GM08714 (cell line): ENCODE results near the gene KLK14.

Source experiments
- H3K4me3 ChIP-seq: fragments of 200-500 bp; sonication (Bioruptor generic); 2 replicates; pipeline ENCODE4 v1.5.1; 2014; ENCODE audit warnings: mild to moderate bottlenecking, low read length, inconsistent platforms
- ZNF274 ChIP-seq: IDR thresholded peaks from 2 replicates; pipeline ENCODE4 v1.6.1; 2012; ENCODE audit warnings: mild to moderate bottlenecking, low read depth, low read length

The KLK14 gene

DNA sequence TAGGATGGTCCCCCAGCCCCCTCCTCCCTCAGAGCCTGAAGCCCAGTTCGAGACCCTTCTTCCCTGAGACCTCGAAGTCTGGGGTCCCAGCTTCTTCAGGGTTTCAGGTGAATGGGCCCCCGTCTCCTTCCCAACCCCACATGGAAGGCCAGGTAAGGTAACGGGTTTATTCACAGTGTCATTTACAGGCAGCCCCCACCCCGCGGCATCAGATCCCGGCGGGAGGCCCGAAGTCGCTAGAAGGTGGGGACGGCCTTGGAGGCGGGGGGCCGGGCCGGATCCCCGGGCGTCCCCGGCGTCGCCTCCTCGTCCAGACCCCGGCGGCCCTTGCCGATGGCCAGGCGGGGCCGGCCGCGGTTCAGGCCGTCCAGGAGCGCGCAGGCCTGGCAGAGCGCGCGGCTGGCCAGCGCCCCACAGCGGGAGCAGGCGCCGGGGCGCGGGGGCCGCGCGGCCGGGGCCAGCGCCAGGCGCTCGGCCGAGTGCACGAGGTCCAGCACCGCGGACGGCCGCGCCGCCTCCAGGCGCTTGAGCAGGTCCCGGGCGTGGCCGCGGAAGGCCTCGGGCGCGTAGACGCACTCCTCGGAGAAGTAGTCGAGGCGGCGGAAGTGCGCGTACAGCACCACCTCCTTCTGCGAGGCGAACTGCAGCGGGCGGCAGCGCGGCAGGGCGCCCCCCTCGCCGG lies 15.8 kb upstream of the KLK14 start:
- TF ChIP-seq ZNF274: no peak
- no peak overlapping the region for H3K4me3 ChIP-seq

DNA sequence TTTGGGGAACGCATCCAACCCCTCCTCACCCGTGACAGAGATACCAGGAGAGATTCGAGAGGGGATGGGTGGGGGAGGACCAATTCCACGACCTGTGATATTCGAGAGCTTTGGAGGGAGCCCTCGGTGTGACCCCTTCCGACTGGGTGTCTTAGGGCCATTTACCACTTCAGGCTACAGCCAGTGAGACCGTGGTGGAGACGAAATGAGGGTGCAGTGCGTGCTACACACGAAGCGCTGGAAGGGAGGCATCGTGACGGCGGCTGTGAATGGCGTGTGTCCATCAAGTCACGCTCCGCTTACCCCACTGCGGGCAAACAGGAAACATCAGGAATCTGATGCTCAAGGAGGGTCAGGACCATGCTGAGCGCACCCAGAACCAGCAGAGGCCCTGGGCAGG lies 15.1 kb upstream of the KLK14 start:
- TF ChIP-seq ZNF274: no peak
- H3K4me3 ChIP-seq: no peak overlapping the region

DNA sequence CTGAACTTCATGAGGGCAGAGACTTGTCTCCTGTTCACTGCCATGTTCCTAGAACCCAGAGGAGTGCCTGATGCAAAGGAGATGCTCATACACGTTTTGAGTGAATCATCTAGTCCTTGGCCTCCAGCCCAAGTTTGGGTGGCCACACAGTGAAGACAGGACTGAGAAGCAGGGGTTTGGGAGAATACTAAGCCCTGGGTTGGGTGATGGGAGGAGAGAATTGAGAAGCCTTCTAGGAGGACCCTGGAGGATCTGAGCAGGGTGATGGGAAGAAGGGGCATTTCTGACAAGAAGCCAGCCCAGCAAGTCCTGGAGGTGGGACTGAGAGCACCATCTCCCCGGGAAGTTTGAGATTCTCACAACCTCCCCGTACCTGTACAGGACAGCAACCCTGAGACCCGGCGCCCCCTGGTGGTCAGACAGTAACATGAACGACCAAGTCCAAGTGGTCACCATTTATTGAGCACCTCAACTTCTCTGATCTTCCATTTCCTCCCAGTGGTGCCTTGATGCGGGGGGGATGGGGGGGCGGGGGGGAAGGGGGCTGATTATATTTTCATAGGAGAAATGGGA lies 14.6 kb upstream of the KLK14 start:
- no peak for TF ChIP-seq ZNF274
- H3K4me3 ChIP-seq: no peak overlapping the region

DNA sequence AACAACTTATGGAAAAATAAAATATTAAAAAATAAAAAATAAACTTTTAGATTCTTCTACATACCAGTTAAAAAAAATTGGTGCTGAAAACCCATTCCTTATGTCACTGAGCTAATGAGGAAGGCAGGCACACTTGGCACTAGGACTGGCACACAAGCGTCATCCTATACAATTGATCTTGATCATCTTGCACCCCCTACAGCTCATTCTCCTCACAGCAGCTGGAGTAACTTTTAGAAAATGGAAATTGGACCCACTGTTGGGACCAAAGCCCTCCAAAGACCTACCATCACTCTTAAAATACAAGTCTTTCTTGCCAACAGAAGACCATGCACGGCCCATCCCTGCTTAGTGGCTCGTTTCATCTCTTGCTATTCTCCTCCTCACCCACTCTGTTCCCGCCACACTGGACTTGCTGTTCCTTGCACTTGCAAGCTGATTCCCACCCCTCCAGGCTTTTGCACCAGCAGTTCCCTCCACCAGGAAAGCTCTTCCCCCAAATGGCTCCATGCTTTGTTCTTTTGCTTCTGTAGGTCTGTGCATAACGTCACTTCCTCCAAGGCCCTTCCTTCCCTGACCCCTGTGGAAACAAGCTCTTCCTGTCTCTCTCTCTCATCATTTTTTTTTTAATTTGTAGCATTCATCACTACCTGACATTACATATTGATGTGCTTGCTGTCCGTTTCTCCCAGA lies 13.9 kb upstream of the KLK14 start:
- no peak overlapping the region for H3K4me3 ChIP-seq
- TF ChIP-seq ZNF274: no peak

DNA sequence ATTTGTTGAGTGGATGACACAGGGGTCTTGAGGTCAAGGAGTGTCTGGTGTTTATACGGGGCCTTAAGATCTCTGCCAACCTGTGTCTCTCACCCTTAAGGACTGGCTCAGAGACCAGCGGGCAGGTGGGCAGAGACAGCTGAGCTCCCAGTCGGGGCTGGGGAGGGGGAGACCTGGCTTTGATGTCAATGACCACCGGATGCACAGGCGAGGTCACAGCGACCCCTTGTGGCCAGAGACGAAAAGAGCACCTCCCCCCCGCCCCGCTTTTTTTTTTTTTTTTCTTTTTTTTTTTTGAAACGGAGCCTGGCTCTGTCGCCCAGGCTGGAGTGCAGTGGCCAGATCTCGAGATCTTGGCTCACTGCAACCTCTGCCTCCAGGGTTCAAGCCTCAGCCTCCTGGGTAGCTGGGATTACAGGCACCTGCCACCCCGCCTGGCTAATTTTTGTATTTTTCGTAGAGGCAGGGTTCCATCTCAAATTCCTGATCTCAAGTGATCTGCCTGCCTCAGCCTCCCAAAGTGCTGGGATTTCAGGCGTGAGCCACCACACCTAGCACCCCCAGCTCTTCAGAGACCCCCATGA lies 12.1 kb upstream of the KLK14 start:
- H3K4me3 ChIP-seq: no peak overlapping the region
- TF ChIP-seq ZNF274: no peak

DNA sequence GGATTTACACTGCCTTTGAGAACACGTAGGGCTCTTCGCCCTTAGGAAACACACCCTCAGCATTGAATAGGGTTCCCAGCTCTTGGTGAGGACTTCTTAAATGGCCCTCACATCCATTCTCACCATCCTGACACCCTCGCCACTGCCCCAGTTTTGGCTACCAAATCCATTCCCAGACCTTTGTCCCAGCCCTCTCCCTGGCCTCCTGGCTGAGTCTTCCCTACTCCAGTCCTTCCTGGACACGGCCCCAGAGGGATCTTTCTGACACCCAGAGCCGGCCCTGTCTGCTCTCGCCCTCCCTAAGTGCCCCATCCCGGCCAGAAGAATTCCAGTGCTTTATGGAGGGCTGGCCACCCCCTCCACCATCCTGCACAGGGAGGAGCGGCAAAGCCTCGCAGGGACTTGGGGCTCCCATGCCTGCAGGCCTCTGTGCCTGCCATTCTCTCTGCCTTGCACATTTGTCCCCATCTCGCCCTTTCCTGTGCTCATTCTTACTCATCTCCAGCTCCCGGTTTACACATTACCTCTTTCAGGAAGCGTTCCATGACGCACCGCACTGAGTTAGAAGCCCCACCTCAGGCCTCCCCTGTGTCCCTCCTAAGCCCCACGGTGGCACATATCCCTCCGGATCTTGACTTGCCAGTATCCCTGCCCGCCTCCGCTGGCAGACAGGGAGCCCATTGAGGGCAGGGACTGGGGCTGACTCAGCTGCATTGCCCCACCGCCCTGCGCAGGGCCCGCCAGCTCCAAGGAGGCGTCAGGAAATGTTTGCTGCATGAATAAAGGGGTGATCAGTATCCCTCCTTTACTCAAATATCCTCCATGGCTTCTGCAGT lies 11.0 kb upstream of the KLK14 start:
- H3K4me3 ChIP-seq: no peak overlapping the region
- TF ChIP-seq ZNF274: no peak

DNA sequence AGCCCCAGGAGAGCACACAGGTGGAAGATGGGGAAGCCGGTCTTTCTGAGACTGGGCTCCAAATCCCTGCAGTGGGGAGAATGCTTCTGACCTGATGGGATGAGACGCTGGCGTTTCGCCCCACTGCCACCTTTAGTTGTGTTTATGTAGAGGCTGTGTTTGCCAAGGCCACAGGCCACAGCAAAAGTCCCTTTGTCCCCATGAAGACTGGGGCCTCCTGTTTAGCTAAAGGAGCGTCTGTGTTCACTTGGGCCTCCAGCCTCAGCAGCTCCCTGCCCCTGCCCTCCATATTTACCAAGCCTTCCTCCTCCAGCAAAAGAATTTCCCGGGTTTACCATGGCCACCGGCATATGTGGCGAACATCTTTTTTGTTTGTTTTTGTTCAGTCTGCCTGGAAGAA lies 10.4 kb upstream of the KLK14 start:
- H3K4me3 ChIP-seq: no peak overlapping the region
- TF ChIP-seq ZNF274: no peak

DNA sequence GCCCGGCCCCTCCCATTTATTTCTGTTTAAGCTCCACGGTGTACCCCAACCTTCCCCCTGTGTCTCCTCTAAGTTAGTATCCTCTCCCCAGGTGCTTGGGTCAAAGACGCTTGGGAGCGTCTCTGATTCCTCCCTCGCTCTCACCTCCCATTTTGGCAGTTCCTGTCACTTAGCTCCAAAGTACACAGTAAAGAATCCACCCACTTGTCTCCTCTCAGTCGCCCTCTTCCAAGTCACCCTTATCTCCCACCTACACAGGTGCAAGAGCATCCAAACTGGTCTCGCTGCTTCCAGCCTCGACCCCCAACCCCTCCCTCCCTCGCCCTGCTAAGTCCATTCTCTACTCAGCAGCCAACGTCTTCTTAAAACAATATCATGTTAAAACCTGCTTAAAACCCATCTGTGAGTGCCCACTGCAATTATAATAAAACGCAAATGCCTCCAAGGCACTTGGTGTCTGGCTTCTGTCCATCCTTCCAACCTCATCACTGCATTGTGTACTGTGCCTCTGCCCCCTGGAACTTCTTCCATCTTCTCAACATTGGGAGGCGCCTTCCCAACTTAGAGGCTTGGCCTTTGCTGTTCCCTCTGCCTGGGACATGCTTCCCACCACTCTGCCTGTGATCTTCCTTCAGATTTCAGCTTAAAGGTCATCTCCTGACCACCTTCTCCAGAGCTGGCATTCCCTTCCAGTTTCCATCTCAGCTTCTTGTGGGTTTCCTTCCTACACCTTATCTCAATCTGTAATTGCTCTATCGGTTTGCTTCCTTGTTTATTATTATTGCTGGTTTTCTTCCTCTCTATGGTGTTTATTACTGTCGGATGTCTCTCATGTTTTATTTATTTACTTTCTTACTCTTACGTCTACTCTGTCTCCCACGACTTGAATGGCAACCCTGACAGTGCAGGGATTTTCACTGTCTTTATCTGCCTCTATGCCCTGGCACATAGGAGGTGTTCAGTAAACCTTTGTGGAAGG lies 9.5 kb upstream of the KLK14 start:
- H3K4me3 ChIP-seq: no peak overlapping the region
- no peak for TF ChIP-seq ZNF274

DNA sequence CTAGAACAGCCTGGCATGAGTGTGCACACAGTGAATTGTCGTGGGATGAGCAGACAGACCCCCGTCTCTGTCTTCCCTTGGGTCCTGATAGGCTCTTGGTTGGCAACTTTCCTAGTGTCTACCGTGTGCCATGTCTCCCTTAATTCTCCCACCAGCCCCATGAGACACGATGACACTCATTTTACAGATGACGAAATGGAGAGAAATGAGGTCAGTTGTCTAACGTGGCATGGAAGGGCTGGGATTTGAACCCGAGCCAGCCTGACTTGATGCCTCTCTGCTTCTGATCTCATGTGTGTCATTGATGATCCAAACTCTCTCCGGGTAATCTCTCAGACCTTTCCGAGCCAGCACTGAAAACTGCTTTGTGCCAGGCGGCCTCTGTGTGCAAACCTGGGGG lies 8.4 kb upstream of the KLK14 start:
- TF ChIP-seq ZNF274: no peak
- no peak overlapping the region for H3K4me3 ChIP-seq

DNA sequence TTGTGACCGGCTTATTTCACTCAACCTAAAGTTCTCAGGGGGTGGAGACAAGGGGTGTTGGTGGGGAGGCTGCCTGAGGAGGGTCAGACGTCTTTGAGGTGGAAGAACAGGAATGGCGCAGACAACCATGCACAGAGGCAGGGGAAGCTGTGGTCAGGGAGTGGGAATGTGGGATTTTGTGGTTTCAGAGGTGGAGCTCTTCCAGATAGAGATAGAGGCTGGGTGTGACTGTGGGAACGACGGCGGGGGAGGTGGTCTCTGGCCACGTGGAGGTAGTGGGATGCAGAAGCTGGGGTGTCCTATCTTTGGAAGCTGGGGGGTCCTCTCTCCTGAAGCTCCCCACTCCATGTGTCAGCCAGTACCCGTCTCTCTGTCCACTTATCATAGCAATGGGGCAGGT lies 7.8 kb upstream of the KLK14 start:
- TF ChIP-seq ZNF274: no peak

DNA sequence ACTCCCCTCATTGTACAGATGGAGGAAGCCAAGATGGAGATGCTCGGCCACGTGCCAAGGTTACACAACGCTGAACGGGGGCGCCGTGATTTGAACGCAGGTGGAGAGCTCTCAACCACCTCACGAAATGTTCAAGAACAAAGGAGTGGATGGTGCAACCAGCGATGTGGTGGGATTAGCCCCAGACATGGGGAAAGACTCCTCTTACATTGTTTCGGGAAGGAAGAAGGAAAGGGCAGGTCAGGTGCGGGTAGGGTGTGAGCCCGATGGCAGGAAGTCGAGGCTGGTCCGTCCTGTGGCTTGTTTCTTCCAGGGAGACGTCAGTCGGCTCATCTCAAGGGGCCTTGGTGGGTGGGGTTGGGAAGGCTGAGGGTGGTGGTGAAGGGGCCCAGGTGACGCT lies 7.1 kb upstream of the KLK14 start:
- no peak for TF ChIP-seq ZNF274
- H3K4me3 ChIP-seq: no peak overlapping the region

More for the DNA sequence above, 7.8 kb upstream of the KLK14 start:
- H3K4me3 ChIP-seq: no peak overlapping the region

DNA sequence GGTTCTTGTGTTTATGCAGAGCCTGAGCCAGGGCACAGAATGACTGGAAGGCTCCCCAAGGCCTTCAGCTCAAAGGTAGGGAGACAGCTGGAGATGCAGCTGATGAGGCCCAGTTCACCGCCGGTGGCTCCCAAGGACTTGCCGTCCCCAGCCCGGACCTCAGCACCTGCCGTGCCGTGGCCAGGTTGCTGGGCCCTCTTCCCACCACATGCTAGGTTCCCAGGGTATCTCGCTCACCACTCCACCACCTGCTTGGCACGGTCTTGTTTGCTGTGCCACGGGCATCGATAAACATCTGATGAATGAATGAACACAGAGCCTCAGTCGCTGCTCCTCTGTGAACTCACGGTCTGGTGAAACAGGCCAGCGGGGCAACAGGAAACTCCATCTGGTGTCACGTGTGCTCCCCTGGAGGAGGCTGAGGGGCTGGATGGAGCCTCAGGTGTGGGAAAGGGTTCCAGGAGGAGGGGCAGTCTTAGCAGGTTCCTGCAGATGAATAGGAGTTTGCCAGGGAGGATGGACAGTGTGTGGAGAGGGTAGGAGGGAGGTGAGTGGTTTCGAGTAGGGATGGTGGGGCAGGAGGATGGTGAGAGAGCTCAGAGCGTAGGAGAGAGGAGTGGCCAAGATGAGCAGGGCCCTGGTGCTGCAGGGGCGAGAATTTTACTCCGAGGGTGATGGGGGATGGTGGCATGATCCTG lies 3.6 kb upstream of the KLK14 start:
- no peak overlapping the region for H3K4me3 ChIP-seq
- TF ChIP-seq ZNF274: no peak

DNA sequence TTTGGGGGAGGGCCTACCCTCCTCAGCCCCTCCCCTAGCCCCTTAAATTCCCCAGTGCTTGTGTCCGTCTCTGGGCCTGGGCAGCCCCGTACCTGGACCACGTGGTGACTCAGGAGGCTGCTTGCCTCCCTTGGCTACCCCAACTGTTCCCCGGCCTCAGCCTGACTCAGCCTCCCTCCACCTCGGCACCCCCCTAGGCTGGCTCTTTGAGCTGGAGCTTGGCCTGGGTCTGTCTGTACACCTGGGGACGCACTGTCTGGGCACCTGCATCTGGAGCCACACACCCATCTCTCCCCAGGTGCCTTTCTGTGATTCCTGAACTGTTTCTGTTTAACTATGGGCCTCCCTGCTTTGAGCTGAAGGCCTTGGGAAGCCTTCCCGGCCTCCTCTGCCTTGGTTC lies 1.8 kb upstream of the KLK14 start:
- no peak overlapping the region for H3K4me3 ChIP-seq
- no peak for TF ChIP-seq ZNF274

DNA sequence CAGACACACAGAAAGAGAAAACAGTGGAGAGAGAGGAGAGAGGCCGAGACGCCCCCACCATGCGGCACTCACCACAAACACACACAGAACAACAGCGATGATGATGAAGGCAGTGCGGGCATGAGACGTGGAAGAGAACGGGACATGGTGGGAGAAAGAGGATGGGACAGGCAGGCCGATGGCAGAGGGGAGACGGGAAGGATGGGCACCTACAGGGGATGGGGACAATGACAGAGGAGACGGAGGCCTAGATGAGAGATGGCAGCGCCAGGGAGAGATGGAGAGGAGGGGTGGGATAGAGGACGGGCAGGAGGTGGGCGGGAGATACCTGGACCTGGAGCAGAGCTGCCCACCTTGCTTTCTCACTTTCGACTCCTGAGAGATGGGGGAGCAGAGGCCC lies 1.1 kb upstream of the KLK14 start:
- no peak for TF ChIP-seq ZNF274
- no peak overlapping the region for H3K4me3 ChIP-seq
